Measurements from ENCODE around the gene MAST4. TPM values are rescaled to one million over a fixed set of nuclear protein-coding genes. Genes with fewer than 3 reads are reported as not detected.

The MAST4 gene
- total and polyA plus RNA-seq, 4 donors = 3.7 to 9.5 (median 6.5) TPM

- 93% methylated on average over 3 of the region's 3 CpGs for WGBS
- Histone ChIP-seq H3K9me3 (ENCODE audit: control insufficient read depth in 4 of 4, low read length in 3 of 4) (no peaks in the 10 kb centered on the region), H3K27me3 (ENCODE audit: control insufficient read depth in 4 of 4, insufficient read depth in 4 of 4, low read length in 3 of 4) (no peaks in the 10 kb centered on the region), H3K4me1 (ENCODE audit: control insufficient read depth in 4 of 4, insufficient read depth in 4 of 4, low read length in 3 of 4) (peaks cover 0 to 10% (median 3%) of the 10 kb centered on the region in 4 donors), H3K9ac (ENCODE audit: low read depth in 1 of 2, low read length in 2 of 2) (no peak overlapping the region), H3K4me3 (ENCODE audit: low read depth in 1 of 3, low read length in 3 of 3) (no peak overlapping the region), H3K27ac (ENCODE audit: low read depth in 1 of 2, low read length in 2 of 2) (no peak overlapping the region), H3K36me3 (ENCODE audit: control insufficient read depth in 4 of 4, insufficient read depth in 3 of 4, low read depth in 1 of 4, low read length in 3 of 4) (no peaks in the 10 kb centered on the region)
- no peak for DNase-seq (ENCODE audit: low spot score)
- TF ChIP-seq JUND (IDR thresholded peaks at IDR 0.05) = no peak
- TF ChIP-seq SP1 (IDR thresholded peaks at IDR 0.05) = no peak
- no peak for TF ChIP-seq CTCF (IDR thresholded peaks at IDR 0.05; ENCODE audit: low read depth, low read length, missing input control)
- TF ChIP-seq NR2F2 (IDR thresholded peaks at IDR 0.05) = no peak
Observed at GRCh38 chr5:67000794-67001475, 404.7 kb downstream of the MAST4 start.

GRCh38 chr5:67002832-67003684, 406.9 kb downstream of the MAST4 start:
- no peaks in the 10 kb centered on the region for H3K36me3 ChIP-seq (ENCODE audit: control insufficient read depth in 4 of 4, insufficient read depth in 3 of 4, low read depth in 1 of 4, low read length in 3 of 4)

More at GRCh38 chr5:67002832-67003684, 406.9 kb downstream of the MAST4 start:
- WGBS = 59% methylated on average over 6 of the region's 6 CpGs
- peak overlapping the region; percentile 79 to 90 for H3K9ac ChIP-seq (ENCODE audit: low read depth in 1 of 2, low read length in 2 of 2)
- peaks cover 0 to 32% (median 13%) of the 10 kb centered on the region in 4 donors for H3K4me1 ChIP-seq (ENCODE audit: control insufficient read depth in 4 of 4, insufficient read depth in 4 of 4, low read length in 3 of 4)
- TF ChIP-seq CTCF (IDR thresholded peaks at IDR 0.05; ENCODE audit: low read depth, low read length, missing input control) (no peak), EGR1 (IDR thresholded peaks at IDR 0.05; ENCODE audit: low read depth in 2 of 2) (no peak), RAD21 (IDR thresholded peaks at IDR 0.05) (no peak), TAF1 (conservative IDR thresholded peaks at IDR 0.05) (no peak), MAX (IDR thresholded peaks at IDR 0.05) (no peak), REST (IDR thresholded peaks at IDR 0.05) (no peak), SP1 (IDR thresholded peaks at IDR 0.05) (no peak), FOXA1 (IDR thresholded peaks at IDR 0.05) (no peak), GABPA (IDR thresholded peaks at IDR 0.05 in 1 of 2, conservative IDR thresholded peaks at IDR 0.05 in 1 of 2) (no peak), HNF4G (IDR thresholded peaks at IDR 0.05) (no peak), ATF3 (IDR thresholded peaks at IDR 0.05) (no peak), JUND (IDR thresholded peaks at IDR 0.05) (no peak)
- peak overlapping the region; percentile 92 to 96 for H3K27ac ChIP-seq (ENCODE audit: low read depth in 1 of 2, low read length in 2 of 2)
- no peaks in the 10 kb centered on the region for H3K9me3 ChIP-seq (ENCODE audit: control insufficient read depth in 4 of 4, low read length in 3 of 4)
- no peaks in the 10 kb centered on the region for H3K27me3 ChIP-seq (ENCODE audit: control insufficient read depth in 4 of 4, insufficient read depth in 4 of 4, low read length in 3 of 4)
- DNase-seq (ENCODE audit: low spot score) = no peak
- peak overlapping the region in 2 of 3 donors; percentile 73 to 84 for H3K4me3 ChIP-seq (ENCODE audit: low read depth in 1 of 3, low read length in 3 of 3)

Measured in liver (tissue), 9 donors.